Hematopoietic multipotent progenitor cell (in vitro differentiated cells): ENCODE data around the gene NAPEPLD. TPM values are rescaled to one million over a fixed set of nuclear protein-coding genes. Genes with fewer than 3 reads are reported as not detected.
"Not testable (repeated sequence)": the region's sequence is repeated elsewhere in the genome, so short reads cannot be mapped to it uniquely, and the experiment has no call there.

Experiments
- DNase-seq, 3 donors: peaks; one replicate each; pipeline ENCODE4 v3.0.0-alpha.2; 2011 to 2015; ENCODE audit warnings: low read depth in 2 of 3, low spot score in 2 of 3
- total RNA-seq: library from RNA; depleted of rRNA; stranded (reverse); fragments of >200 nt; gene quantifications from one replicate; pipeline ENCODE4 v1.2.3, GENCODE V29; 2012

NAPEPLD gene
- total RNA-seq, 1 donor: 5.1 TPM

- no peak for DNase-seq
Observed at GRCh38 chr7:103148131-103148993, 537 bp downstream of the NAPEPLD start.

- DNase-seq: not testable (repeated sequence)
Observed at GRCh38 chr7:103144754-103145153, 4.1 kb downstream of the NAPEPLD start.

- DNase-seq: no peak
Observed at GRCh38 chr7:103143868-103144267, 5.0 kb downstream of the NAPEPLD start.

DNA sequence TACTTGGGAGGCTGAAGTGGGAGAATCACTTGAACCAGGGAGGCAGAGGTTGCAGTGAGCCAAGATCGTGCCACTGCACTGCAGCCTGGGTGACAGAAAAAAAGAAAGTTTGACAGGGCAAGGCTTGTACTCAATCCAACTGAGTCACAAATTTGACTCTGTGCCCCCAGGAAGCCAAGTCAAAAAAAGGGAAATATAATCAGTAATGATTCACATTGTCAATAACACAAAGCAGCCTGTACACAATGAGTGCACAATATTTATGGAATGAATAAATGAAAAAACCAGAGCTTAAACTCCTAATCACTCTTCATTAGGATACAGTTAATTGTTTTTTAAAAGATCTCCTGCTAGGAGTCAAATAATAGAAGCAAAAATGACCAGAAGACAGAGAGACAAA, 6.4 kb downstream of the NAPEPLD start:
- DNase-seq: no peak

DNA sequence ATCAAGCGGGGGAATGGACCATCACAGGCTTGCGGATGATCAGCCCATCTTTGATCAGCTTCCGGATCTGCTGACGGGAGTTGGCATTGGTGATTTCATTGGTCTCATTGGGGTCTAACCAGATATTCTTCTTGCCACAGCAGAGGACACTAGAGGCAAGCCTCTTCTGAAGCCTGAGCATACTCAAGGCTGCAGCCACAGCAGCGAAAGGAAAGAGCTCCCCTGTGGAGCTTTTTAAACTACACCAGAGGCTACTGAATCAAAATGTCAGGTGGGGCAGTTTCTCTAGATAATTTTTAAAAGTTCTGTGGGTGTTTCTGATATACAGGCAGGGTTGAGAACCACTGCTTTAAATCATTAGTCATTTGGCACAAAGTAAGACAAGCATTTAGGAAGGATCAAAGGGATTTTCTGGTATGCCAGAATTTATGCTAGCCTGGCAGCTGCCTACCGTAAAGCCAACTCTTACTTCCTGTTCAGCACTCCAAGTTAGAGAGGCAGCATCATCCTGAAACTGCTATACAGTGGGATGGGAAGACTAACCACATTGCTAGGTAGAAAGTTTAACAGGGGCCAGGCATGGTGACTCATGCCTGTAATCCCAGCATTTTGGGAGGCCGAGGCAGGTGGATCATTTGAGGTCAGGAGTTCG, 7.0 kb downstream of the NAPEPLD start:
- DNase-seq: no peak

DNA sequence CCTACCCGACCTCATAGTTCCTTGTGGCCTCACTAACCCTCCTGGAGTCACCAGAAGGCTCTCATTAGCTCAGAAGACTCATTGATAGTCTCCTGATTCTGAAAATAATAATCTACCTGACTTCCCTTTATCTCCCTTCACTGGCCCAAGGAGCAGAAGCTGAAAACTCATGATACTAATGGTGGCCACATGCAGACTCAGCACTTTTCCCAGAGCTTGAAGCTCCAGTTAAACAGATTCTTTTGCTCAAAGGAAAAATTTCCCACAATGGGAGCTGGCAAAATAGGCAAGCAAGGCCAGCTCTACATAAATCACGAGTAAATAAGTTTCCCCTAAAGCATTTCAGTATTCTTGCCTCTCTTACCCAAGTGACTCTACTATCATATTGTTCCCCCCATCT, 8.2 kb downstream of the NAPEPLD start:
- no peak for DNase-seq

DNA sequence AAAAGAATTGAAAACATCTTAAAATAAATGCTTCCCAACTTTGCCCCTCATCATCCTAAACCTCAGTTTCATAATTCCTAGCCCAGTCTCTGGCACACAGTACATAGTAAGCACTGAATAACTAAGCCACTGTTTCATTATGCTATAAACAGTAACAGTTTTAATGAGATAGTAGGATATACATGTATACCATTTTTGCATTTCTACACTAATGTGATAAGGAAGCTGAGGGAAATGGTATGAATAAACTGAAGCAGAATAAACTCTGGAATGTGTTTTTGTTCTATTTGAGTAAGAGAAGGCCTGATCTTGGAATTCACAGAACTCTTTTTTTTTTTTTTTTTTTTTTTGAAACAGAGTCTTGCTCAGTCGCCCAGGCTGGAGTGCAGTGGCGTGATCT, 8.8 kb downstream of the NAPEPLD start:
- DNase-seq: no peak

- DNase-seq: no peak
Observed at GRCh38 chr7:103134836-103135554, 13.9 kb downstream of the NAPEPLD start.

DNA sequence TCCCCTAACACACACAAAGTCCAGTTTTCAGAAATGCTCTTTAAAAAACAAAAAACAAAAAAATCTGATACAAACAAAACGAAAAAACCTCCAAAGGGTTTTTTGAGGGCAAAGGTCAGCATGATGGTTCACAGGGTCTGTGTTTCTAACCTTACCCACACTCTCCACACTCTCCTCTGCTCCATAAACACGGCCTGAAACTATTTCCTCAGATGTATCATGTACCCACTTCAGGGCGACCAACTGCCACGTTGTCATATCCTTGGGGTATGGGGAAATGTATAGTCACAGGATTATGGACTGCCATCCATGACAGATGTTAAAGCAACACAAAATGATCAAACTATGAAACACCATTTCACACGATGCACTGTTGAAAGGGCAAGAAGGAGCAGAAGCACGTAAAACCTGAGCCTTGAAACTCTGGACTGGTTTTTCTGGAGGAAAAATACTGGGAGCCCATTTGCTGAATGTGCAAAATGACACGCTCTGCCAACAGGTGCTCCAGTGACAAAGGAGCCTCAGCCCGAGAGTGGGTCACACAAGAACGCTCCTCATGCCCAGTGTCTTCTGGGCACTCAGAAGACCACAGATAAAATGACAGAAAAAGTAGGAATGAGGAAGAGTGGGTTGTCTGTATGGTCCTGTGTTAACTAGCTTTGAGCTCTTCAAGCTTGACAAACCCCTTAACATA, 15.8 kb downstream of the NAPEPLD start:
- no peak for DNase-seq

DNA sequence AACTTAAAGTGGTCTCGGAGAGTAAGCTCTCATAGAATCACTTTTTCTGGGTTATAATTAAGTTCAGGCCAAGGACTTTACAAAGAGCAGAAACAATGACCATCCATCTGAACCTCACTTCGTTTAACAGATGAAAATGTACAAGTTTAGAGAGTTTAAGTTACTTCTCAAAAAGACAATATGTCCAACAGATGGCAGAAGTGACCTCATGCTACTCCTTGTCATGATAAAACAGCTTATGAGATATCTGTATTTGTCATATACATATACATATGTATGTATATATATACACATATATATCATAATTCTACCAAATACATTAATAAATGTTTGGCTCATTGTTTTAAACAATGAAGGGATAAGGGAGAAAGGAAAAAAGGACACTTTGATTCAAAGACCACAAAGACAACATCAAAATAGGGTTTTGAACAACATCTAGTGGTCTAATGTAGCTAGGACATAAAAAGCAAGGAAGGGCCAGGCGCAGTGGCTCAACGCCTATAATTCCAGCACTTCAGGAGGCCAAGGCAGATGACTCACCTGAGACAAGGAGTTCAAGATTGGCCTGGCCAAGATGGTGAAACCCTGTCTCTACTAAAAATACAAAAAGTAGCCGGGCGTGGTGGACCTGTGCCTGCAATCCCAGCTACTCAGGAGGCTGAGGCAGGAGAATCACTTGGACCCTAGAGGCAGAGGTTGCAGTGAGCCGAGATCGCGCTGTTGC, 17.8 kb downstream of the NAPEPLD start:
- DNase-seq: peak in 1 of 3 donors; percentile 17

- DNase-seq: no peak
Observed at GRCh38 chr7:103129702-103130549, 19.0 kb downstream of the NAPEPLD start.

DNA sequence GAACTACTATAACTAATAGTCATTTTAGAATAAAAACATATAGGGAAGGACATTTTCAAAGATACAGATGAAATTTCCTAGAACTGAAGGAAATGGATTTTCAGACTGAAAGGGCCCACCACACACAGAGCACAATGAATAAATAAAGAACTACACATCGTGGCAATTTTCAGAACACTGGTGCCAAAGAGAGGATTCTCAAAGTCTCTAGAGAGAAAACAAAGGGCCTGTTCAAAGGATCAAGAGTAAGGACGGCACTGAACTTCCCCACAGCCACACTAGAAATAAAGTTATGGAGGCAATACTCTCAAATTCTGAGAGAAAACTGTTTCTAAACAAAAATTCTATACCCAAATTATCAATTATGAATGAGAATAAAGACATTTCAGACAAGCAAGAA, 21.9 kb downstream of the NAPEPLD start:
- DNase-seq: no peak

GRCh38 chr7:103124429-103124979, 24.4 kb downstream of the NAPEPLD start:
- DNase-seq: no peak

DNA sequence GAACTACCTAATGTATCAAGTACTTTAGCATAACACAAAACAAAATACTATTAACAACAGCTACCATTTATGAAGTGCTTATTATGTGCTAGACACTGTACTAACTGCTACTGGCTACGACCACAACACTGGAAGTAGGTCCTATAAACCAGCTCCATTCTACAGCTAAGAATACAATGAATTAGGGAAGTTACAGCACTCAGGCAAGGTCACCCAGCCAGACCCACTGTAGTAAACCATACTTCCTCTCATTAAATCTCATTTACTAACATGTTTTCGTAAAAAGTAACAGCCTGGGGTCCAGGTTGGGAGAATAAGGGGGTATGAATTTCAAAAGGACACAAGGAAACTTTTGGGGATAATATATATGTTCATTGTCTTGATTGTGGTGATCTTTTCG, 25.4 kb downstream of the NAPEPLD start:
- DNase-seq: no peak

- no peak for DNase-seq
Observed at GRCh38 chr7:103121641-103122040, 27.3 kb downstream of the NAPEPLD start.

DNA sequence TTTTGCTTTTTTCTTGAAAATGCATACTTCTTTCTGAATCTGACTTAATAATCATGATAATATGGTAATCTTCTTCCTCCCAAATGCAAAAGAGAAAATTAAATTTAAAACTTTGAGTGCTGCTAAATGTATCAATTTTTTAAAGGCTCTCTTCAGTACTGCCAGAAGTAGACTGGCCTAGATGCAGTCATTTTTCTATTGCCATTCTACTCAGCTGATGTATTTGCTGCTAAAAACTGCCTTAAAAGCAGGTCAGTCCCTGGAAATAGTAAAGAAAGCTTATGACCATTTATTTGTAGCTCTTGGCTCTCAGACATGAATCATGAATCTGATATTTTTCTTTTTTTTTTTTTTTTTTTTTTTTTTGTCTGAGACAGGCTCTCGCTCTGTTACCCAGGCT, 28.5 kb downstream of the NAPEPLD start:
- no peak for DNase-seq

GRCh38 chr7:103119791-103120291, 29.1 kb downstream of the NAPEPLD start:
- DNase-seq: no peak

GRCh38 chr7:103117465-103117864, 31.4 kb downstream of the NAPEPLD start:
- DNase-seq: no peak

DNA sequence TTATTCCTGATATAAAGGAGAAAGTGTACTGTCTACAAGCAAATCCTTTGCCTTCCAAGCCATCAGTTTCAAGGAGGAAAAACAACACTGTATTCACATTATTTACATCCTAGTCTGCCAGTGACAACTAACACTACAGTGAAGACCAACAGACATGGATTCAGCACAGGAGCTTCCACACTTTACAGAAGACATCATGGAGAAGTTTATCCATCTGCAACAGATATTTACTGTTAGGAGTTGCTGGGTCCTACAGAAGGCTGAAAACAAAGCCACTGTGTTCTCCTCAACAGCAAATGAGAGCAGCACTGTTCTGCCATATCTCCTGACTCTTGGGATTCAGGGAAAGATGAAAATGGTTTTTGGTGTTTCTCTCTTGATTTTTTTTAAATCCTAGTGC, 31.9 kb downstream of the NAPEPLD start:
- DNase-seq: no peak
